Esophagus muscularis mucosa (tissue), 4 donors: Measurements from ENCODE around the gene PDGFA.

ENCODE experiments used
- EP300 ChIP-seq: sonication (generic); formaldehyde crosslinking; IDR thresholded peaks from one replicate; pipeline ENCODE4 v1.6.1; 2017; ENCODE audit warnings: antibody characterized with exemption
- POLR2A ChIP-seq: fragments of 450-650 bp; IDR thresholded peaks from one replicate; pipeline ENCODE4 v1.6.1; 2017; ENCODE audit warnings: antibody characterized with exemption, moderate library complexity, mild to moderate bottlenecking, low read depth
- POLR2AphosphoS5 ChIP-seq, 2 donors: sonication (generic); formaldehyde crosslinking; IDR thresholded peaks; one replicate each; pipeline ENCODE4 v1.6.1; 2017; ENCODE audit warnings: antibody characterized with exemption in 2 of 2
- TF ChIP-seq, protein P1 (sequence below), 3 experiments: fragments of 200-600 bp in 2 of 3; fragments of 450-650 bp in 1 of 3; sonication (generic) in 2 of 3; IDR thresholded peaks; one replicate each; pipeline ENCODE4 v1.5.1; 2017 to 2019; ENCODE audit warnings: antibody characterized with exemption in 3 of 3, mild to moderate bottlenecking in 2 of 3, moderate library complexity in 1 of 3

GRCh38 chr7:474605-475424 is 44.8 kb downstream of the PDGFA start:
- TF ChIP-seq POLR2AphosphoS5 (IDR thresholded peaks at IDR 0.05) (no peak), POLR2A (no peak), EP300 (no peak)
- TF ChIP-seq, protein P1, sequence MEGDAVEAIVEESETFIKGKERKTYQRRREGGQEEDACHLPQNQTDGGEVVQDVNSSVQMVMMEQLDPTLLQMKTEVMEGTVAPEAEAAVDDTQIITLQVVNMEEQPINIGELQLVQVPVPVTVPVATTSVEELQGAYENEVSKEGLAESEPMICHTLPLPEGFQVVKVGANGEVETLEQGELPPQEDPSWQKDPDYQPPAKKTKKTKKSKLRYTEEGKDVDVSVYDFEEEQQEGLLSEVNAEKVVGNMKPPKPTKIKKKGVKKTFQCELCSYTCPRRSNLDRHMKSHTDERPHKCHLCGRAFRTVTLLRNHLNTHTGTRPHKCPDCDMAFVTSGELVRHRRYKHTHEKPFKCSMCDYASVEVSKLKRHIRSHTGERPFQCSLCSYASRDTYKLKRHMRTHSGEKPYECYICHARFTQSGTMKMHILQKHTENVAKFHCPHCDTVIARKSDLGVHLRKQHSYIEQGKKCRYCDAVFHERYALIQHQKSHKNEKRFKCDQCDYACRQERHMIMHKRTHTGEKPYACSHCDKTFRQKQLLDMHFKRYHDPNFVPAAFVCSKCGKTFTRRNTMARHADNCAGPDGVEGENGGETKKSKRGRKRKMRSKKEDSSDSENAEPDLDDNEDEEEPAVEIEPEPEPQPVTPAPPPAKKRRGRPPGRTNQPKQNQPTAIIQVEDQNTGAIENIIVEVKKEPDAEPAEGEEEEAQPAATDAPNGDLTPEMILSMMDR (IDR thresholded peaks at IDR 0.05), result no peak
